CD8-positive, alpha-beta memory T cell (primary cell): ENCODE data around the gene ADGRF5. TPM values are rescaled to one million over a fixed set of nuclear protein-coding genes. Genes with fewer than 3 reads are reported as not detected.

Source experiments
- CTCF ChIA-PET: fragments of 350-600 bp; sonication (Branson Sonifier 250); formaldehyde crosslinking; loops from one replicate; lab custom pipeline; 2021; ENCODE audit warnings: antibody characterized with exemption; lab: Charles Lee
- POLR2A ChIA-PET: fragments of 350-600 bp; sonication (Branson Sonifier 250); formaldehyde crosslinking; loops from one replicate; lab custom pipeline; 2021; ENCODE audit warnings: antibody characterized with exemption; lab: Charles Lee
- DNase-seq, 5 donors: peaks; one replicate each; pipeline versions ENCODE4 v3.0.0 to v3.0.0-alpha.2; 2020 to 2022; ENCODE audit warnings: mixed read lengths in 1 of 5
- H3K27ac ChIP-seq: one replicate; pipeline ENCODE4 v1.7.0; 2013; ENCODE audit warnings: low read depth, mild to moderate bottlenecking, low read length, moderate library complexity
- H3K27me3 ChIP-seq: 2 replicates; pipeline ENCODE4 v1.7.0; 2013; ENCODE audit warnings: low read length, mild to moderate bottlenecking; ENCODE audit not compliant: insufficient read depth, poor library complexity, severe bottlenecking
- H3K36me3 ChIP-seq: 2 replicates; pipeline ENCODE4 v1.7.0; 2013; ENCODE audit warnings: mild to moderate bottlenecking, low read length, moderate library complexity; ENCODE audit not compliant: insufficient read depth
- H3K4me1 ChIP-seq: 2 replicates; pipeline ENCODE4 v1.7.0; 2013; ENCODE audit warnings: mild to moderate bottlenecking, low read length, moderate library complexity; ENCODE audit not compliant: insufficient read depth
- H3K4me3 ChIP-seq: 2 replicates; pipeline ENCODE4 v1.7.0; 2013; ENCODE audit warnings: mild to moderate bottlenecking, low read length
- H3K9me3 ChIP-seq: 2 replicates; pipeline ENCODE4 v1.7.0; 2013; ENCODE audit warnings: mild to moderate bottlenecking, low read length
- H3K27ac Mint-ChIP-seq, 8 donors: one replicate each; pipeline ENCODE4 v1.8.0; 2020 to 2021; ENCODE audit warnings: mixed read lengths in 8 of 8, mild to moderate bottlenecking in 6 of 8, inconsistent platforms in 3 of 8, moderate library complexity in 3 of 8
- H3K27me3 Mint-ChIP-seq, 2 donors: one replicate each; pipeline ENCODE4 v1.8.0; 2020 to 2021; ENCODE audit warnings: mixed read lengths in 2 of 2, mild to moderate bottlenecking in 1 of 2, moderate library complexity in 1 of 2
- H3K36me3 Mint-ChIP-seq, 3 donors: one replicate each; pipeline ENCODE4 v1.8.0; 2020 to 2021; ENCODE audit warnings: mixed read lengths in 3 of 3, inconsistent platforms in 1 of 3, mild to moderate bottlenecking in 1 of 3
- H3K4me1 Mint-ChIP-seq, 3 donors: one replicate each; pipeline ENCODE4 v1.8.0; 2020 to 2021; ENCODE audit warnings: mixed read lengths in 3 of 3, inconsistent platforms in 1 of 3, mild to moderate bottlenecking in 1 of 3
- H3K4me3 Mint-ChIP-seq, 7 donors: one replicate each; pipeline ENCODE4 v1.8.0; 2020 to 2021; ENCODE audit warnings: mixed read lengths in 7 of 7, mild to moderate bottlenecking in 6 of 7, moderate library complexity in 4 of 7, inconsistent platforms in 2 of 7
- H3K9me3 Mint-ChIP-seq, 5 donors: one replicate each; pipeline ENCODE4 v1.8.0; 2020 to 2022; ENCODE audit warnings: mixed read lengths in 5 of 5, mild to moderate bottlenecking in 3 of 5, moderate library complexity in 2 of 5, inconsistent platforms in 1 of 5
- polyA plus RNA-seq: library from polyadenylated mRNA; unstranded; fragments of 300-500 nt; fragmentation: Illumina TruSeq; gene quantifications from one replicate; pipeline ENCODE4 v1.2.3, GENCODE V29; 2021
- total RNA-seq, 2 experiments: library from RNA; stranded (reverse); gene quantifications; one replicate each; pipeline ENCODE4 v1.2.3, GENCODE V29; 2021

The ADGRF5 gene
- total and polyA plus RNA-seq, 3 experiments from 2014 or later = not detected

- Histone ChIP-seq H3K27me3 (no peaks in the 10 kb centered on the region), H3K4me3 (no peak overlapping the region), H3K27ac (no peak overlapping the region), H3K9me3 (no peaks in the 10 kb centered on the region), H3K4me1 (no peaks in the 10 kb centered on the region), H3K36me3 (no peaks in the 10 kb centered on the region)
- Mint-ChIP-seq H3K9me3 (no peaks in the 10 kb centered on the region), H3K36me3 (no peaks in the 10 kb centered on the region), H3K4me3 (no peak overlapping the region), H3K27me3 (peaks cover 0 to 11% of the 10 kb centered on the region in 2 donors), H3K27ac (no peak overlapping the region), H3K4me1 (no peaks in the 10 kb centered on the region)
- ChIA-PET CTCF (no interaction called here), POLR2A (no interaction called here)
- DNase-seq = no peak
Measured at GRCh38 chr6:46828939-46829338, 92.8 kb downstream of the ADGRF5 start.

- ChIA-PET CTCF (no interaction called here), POLR2A (no interaction called here)
- H3K27ac ChIP-seq = no peak overlapping the region
- H3K4me3 Mint-ChIP-seq = no peak overlapping the region
- H3K36me3 Mint-ChIP-seq = no peaks in the 10 kb centered on the region
- no peak overlapping the region for H3K4me3 ChIP-seq
- no peaks in the 10 kb centered on the region for H3K9me3 ChIP-seq
- H3K4me1 Mint-ChIP-seq = no peaks in the 10 kb centered on the region
- no peak for DNase-seq
- no peak overlapping the region for H3K27ac Mint-ChIP-seq
- no peaks in the 10 kb centered on the region for H3K27me3 ChIP-seq
- H3K27me3 Mint-ChIP-seq = no peaks in the 10 kb centered on the region
- H3K9me3 Mint-ChIP-seq = no peaks in the 10 kb centered on the region
- no peaks in the 10 kb centered on the region for H3K36me3 ChIP-seq
- H3K4me1 ChIP-seq = no peaks in the 10 kb centered on the region
Measured at GRCh38 chr6:46821458-46821881, 100.3 kb downstream of the ADGRF5 start.

GRCh38 chr6:46819561-46819960 lies 102.2 kb downstream of the ADGRF5 start:
- H3K27me3 ChIP-seq = no peaks in the 10 kb centered on the region
- no peak overlapping the region for H3K4me3 ChIP-seq
- H3K27me3 Mint-ChIP-seq = peaks cover 0 to 4% of the 10 kb centered on the region in 2 donors
- no peaks in the 10 kb centered on the region for H3K9me3 Mint-ChIP-seq
- DNase-seq = no peak
- H3K9me3 ChIP-seq = no peaks in the 10 kb centered on the region
- H3K4me1 ChIP-seq = no peaks in the 10 kb centered on the region
- POLR2A ChIA-PET = no interaction called here
- H3K27ac Mint-ChIP-seq = no peak overlapping the region
- H3K4me1 Mint-ChIP-seq = no peaks in the 10 kb centered on the region
- no peak overlapping the region for H3K27ac ChIP-seq
- CTCF ChIA-PET = no interaction called here
- no peak overlapping the region for H3K4me3 Mint-ChIP-seq
- no peaks in the 10 kb centered on the region for H3K36me3 Mint-ChIP-seq
- no peaks in the 10 kb centered on the region for H3K36me3 ChIP-seq

- no peak overlapping the region for H3K27ac Mint-ChIP-seq
- ChIA-PET CTCF (no interaction called here), POLR2A (no interaction called here)
- H3K27me3 ChIP-seq = no peaks in the 10 kb centered on the region
- H3K36me3 ChIP-seq = no peaks in the 10 kb centered on the region
- H3K36me3 Mint-ChIP-seq = no peaks in the 10 kb centered on the region
- H3K9me3 ChIP-seq = no peaks in the 10 kb centered on the region
- H3K4me3 Mint-ChIP-seq = no peak overlapping the region
- H3K4me1 Mint-ChIP-seq = no peaks in the 10 kb centered on the region
- peaks cover 4 to 27% of the 10 kb centered on the region in 2 donors for H3K27me3 Mint-ChIP-seq
- H3K9me3 Mint-ChIP-seq = peaks cover 0 to 2% (median 0%) of the 10 kb centered on the region in 5 donors
- no peak overlapping the region for H3K27ac ChIP-seq
- DNase-seq = no peak
- no peaks in the 10 kb centered on the region for H3K4me1 ChIP-seq
- H3K4me3 ChIP-seq = no peak overlapping the region
Measured at GRCh38 chr6:46816626-46817025, 105.1 kb downstream of the ADGRF5 start.

- no peak for DNase-seq
- ChIA-PET POLR2A (no interaction called here), CTCF (no interaction called here)
- Mint-ChIP-seq H3K36me3 (no peaks in the 10 kb centered on the region), H3K4me1 (no peaks in the 10 kb centered on the region), H3K27me3 (peaks cover 11 to 38% of the 10 kb centered on the region in 2 donors), H3K9me3 (peaks cover 0 to 2% (median 0%) of the 10 kb centered on the region in 5 donors), H3K27ac (no peak overlapping the region), H3K4me3 (no peak overlapping the region)
- no peak overlapping the region for H3K27ac ChIP-seq
- H3K9me3 ChIP-seq = no peaks in the 10 kb centered on the region
- no peaks in the 10 kb centered on the region for H3K4me1 ChIP-seq
- no peak overlapping the region for H3K4me3 ChIP-seq
- no peaks in the 10 kb centered on the region for H3K36me3 ChIP-seq
- H3K27me3 ChIP-seq = no peaks in the 10 kb centered on the region
Measured at GRCh38 chr6:46815130-46815529, 106.6 kb downstream of the ADGRF5 start.

GRCh38 chr6:46808806-46809205 lies 112.9 kb downstream of the ADGRF5 start:
- no peaks in the 10 kb centered on the region for H3K36me3 ChIP-seq
- DNase-seq = no peak
- POLR2A ChIA-PET = no interaction called here
- Mint-ChIP-seq H3K4me3 (no peak overlapping the region), H3K27ac (no peak overlapping the region), H3K36me3 (no peaks in the 10 kb centered on the region), H3K27me3 (peaks cover 10 to 57% of the 10 kb centered on the region in 2 donors), H3K9me3 (peaks cover 0 to 4% (median 0%) of the 10 kb centered on the region in 5 donors), H3K4me1 (no peaks in the 10 kb centered on the region)
- no peak overlapping the region for H3K27ac ChIP-seq
- H3K9me3 ChIP-seq = no peaks in the 10 kb centered on the region
- H3K27me3 ChIP-seq = peaks cover 3% of the 10 kb centered on the region
- no peaks in the 10 kb centered on the region for H3K4me1 ChIP-seq
- CTCF ChIA-PET = no interaction called here
- H3K4me3 ChIP-seq = no peak overlapping the region

Other genes starting within 250 kb of the ADGRF5 start
- not detected for gene TDRD6, start 234.1 kb downstream of the ADGRF5 start, total RNA-seq
- not detected for gene TDRD6, start 234.1 kb downstream of the ADGRF5 start, polyA plus RNA-seq
- 1 to 10 TPM; 2.1 to 2.4 TPM for gene PLA2G7, start 186.6 kb downstream of the ADGRF5 start, total RNA-seq
- gene PLA2G7, start 186.6 kb downstream of the ADGRF5 start, polyA plus RNA-seq = not detected
- not detected for gene ANKRD66, start 175.0 kb downstream of the ADGRF5 start, total RNA-seq
- gene ANKRD66, start 175.0 kb downstream of the ADGRF5 start, polyA plus RNA-seq = not detected
- not detected for gene MEP1A, start 128.5 kb downstream of the ADGRF5 start, total RNA-seq
- not detected for gene MEP1A, start 128.5 kb downstream of the ADGRF5 start, polyA plus RNA-seq
- not detected for gene ADGRF1, start 120.4 kb upstream of the ADGRF5 start, total RNA-seq
- not detected for gene ADGRF1, start 120.4 kb upstream of the ADGRF5 start, polyA plus RNA-seq